GM10248 (cell line): ENCODE results near the gene DLG4.
A peak's percentile ranks its signal among the peaks of the same experiment; 100 is the strongest.
"Not testable (repeated sequence)": the region's sequence is repeated elsewhere in the genome, so short reads cannot be mapped to it uniquely, and the experiment has no call there.

Experiments
- CTCF ChIA-PET: fragments of 300-600 bp; sonication (Branson Sonifier 250); formaldehyde crosslinking; extraction: SDS; loops from one replicate; lab custom pipeline; 2021; ENCODE audit warnings: antibody characterized with exemption; lab: Yijun Ruan, JAX
- POLR2A ChIA-PET: fragments of 350-650 bp; sonication (Branson Sonifier 250); formaldehyde crosslinking; extraction: SDS; loops from one replicate; lab custom pipeline; 2020; ENCODE audit warnings: antibody characterized with exemption; lab: Yijun Ruan, JAX
- DNase-seq: peaks from one replicate; pipeline ENCODE4 v3.0.0; 2012; ENCODE audit errors: extremely low spot score
- TF ChIP-seq, protein P1 (sequence below): IDR thresholded peaks from 2 replicates; pipeline ENCODE4 v1.5.1; 2012; ENCODE audit warnings: mild to moderate bottlenecking, low read depth; ENCODE audit errors: extremely low read depth, missing control alignments, control extremely low read depth

Gene DLG4

DNA sequence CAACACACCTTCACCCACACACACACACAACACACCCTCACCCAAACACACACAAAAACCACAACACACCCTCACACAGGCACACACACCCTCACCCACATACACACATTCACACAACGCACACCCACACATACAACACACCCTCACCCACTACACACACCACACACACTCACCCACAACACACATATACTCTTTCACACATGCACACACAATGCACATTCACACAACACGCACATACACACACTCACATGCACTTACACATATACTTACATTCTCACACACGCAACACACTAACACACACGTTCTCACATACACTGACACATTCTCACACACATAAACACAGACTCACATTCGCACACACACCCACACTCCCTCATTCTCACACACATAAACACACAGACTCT is 44.3 kb downstream of the DLG4 start:
- POLR2A ChIA-PET: no interaction called here
- no peak for DNase-seq
- TF ChIP-seq, protein P1, sequence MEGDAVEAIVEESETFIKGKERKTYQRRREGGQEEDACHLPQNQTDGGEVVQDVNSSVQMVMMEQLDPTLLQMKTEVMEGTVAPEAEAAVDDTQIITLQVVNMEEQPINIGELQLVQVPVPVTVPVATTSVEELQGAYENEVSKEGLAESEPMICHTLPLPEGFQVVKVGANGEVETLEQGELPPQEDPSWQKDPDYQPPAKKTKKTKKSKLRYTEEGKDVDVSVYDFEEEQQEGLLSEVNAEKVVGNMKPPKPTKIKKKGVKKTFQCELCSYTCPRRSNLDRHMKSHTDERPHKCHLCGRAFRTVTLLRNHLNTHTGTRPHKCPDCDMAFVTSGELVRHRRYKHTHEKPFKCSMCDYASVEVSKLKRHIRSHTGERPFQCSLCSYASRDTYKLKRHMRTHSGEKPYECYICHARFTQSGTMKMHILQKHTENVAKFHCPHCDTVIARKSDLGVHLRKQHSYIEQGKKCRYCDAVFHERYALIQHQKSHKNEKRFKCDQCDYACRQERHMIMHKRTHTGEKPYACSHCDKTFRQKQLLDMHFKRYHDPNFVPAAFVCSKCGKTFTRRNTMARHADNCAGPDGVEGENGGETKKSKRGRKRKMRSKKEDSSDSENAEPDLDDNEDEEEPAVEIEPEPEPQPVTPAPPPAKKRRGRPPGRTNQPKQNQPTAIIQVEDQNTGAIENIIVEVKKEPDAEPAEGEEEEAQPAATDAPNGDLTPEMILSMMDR: no peak
- CTCF ChIA-PET: no interaction called here

DNA sequence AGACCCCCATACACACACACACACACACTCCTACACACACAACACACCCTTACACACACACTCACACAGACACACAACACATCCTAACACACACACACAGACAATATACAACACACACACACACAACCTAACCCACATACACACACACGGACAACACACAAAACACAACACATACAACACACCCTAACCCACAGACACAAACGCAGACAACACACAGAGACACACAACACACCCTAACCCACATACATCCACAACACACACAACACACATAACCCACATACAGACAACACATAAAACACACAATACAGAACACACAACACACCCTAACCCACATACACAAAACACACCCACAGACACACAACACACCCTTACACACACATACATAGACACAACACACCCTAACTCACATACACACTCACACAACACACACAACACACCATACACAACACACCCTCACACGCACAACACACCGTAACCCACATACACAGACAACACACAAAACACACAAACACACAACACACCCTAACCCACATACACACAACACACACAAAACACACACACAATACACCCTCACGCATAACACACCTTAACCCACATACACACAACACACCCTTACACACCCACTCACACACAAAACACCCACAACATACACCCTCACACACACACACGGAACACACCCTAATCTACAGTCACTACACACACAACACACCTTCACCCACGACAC is 44.9 kb downstream of the DLG4 start:
- CTCF ChIA-PET: no interaction called here
- POLR2A ChIA-PET: no interaction called here
- DNase-seq: no peak
- TF ChIP-seq, protein P1: no peak

DNA sequence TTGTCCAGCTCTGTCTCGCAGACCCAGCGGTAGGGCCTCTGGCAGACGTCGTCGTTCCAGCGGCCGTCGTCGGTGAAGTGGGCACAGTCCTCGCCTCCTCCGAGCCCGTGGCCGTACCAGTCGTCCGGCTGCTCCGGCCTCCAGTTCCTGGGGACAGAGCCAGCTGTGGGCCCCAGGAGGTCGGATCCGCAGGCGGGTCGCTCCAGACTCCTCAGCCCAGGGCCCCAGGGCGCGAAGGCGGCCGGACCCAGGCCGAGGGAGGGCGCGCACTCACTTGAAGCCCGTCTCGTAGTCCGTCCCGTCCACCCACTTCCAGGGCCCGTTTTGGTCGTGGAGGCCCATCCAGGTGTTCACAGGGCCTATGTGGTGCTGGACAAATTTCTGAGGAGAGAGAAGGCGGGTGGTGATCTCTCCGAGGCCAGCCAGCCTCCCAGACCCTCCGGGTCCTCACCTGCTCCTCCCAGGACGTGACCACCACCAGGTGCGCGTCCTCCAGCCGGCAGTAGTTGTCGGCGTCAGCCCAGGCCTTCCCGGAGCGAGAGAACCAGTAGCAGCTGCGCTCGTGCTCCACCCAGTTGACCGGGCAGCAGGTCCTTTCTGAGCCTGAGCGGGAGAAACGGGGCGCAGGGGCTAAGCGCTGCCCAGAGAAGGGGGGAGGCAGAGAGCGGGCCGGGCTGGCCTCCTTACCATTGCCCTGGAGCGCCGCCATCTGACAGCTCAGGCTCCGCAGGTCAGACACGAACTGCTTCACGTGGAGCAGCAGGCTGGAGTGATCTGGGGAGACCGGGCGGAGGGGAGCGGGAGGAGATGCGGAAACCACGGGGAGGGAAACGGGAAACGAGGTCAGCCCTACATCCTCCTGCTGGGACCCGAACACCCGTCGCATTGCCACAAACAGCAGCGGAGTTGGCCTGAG is 45.7 kb downstream of the DLG4 start:
- CTCF ChIA-PET: no interaction called here
- POLR2A ChIA-PET: no interaction called here
- TF ChIP-seq, protein P1: peak; percentile 17
- peak; percentile 49 for DNase-seq

DNA sequence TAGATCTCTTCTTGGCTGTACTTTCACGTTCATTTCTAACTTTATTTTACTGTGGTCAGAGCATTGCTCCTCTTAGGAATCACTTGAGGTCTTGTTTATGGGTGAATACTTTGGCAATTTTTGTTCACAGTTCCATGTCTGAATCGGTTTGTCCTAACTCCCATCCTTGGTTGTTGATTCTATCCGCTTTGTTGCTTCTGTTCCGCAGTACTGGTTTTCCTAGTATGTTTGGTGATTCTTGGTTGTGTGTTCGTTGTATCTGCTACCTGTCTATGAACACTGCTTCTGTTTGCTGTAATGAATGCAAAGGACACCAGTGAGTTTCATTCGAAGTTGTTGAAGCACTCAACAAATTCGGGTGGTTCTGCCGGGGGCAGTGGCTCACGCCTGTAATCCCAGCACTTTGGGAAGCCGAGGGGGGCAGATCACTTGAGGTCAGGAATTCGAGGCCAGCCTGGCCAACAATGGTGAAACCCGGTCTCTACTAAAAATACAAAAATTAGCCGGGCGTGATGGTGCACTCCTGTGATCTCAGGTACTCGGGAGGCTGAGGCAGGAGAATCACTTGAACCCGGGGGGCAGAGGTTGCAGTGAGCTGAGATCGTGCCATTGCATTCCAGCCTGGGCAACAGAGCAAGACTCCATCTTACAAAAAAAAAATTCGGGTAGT is 47.0 kb downstream of the DLG4 start:
- CTCF ChIA-PET, DNase-seq, POLR2A ChIA-PET: not testable (repeated sequence)

DNA sequence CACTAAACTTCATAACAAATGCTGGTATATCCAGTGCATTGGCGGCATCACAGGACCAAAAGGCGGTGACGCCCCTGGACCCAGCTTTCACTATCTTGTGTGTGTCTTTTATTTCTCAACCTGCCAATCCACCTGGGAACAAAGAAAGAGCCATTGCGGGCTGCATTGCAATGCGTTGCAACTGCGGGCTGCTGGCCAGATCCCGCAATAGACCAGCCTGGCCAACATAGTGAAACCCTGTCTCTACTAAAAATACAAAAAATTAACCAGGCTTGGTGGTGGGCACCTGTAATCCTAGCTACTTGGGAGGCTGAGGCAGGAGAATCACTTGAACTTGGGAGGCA is 50.1 kb downstream of the DLG4 start:
- POLR2A ChIA-PET, DNase-seq: not testable (repeated sequence)
- CTCF ChIA-PET: interaction anchor here (1.3 kb wide), 1 partner anchor 118 kb away, joined by 3 read pairs; no protein-coding TSS in a partner anchor

DNA sequence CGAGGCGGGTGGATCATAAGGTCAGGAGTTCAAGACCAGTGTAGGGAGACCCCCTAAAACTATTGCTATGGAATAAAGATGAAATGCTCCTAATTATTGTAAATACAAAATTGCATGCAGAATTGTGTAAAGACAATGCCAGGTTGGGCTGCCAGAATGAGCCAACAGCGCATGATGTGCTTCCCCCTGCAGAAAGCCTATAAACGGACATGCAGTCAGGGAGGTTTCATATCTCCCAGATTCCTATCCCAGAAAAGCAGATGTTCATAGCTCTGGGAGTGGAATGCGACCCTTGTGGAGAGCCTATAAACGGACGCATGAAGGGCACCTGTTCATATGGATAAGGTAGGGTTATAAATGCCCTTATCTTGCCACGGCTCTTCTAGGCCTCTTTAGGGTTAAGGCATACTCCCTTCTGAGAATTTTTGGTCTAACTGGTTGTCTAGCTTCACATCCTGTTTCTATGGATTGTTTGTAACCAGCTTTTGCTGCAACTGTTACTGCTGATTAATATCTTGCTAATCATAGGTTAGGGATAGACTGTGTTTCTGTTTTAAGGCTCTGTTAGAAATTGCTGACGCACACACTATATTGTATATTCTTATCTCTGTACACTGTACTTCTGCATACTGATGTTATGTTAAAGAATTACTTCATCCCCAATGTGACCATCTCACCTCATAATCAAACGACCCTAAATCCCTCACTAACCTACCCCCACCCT is 50.6 kb downstream of the DLG4 start:
- CTCF ChIA-PET: interaction anchor here (1.3 kb wide), 1 partner anchor 118 kb away, joined by 3 read pairs; no protein-coding TSS in a partner anchor
- POLR2A ChIA-PET, DNase-seq: not testable (repeated sequence)

DNA sequence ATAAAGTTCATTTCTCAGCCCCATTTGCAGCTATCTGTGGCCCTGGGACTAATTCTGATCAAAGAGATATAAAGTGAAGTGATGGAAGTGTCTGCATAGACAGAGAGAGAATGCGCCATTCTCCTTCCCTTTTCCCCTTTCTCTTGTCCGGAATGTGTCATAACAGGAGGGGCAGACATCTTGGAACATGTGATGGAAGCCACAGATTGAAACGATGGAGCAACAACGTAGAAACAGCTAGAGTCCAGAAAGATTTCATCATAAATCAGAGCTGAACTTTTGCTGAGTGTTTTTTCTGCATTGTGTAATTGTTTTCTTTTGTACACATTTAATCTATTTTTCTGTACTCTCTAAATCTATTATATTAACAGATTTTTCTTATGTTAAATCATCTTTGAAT is 51.8 kb downstream of the DLG4 start:
- TF ChIP-seq, protein P1: no peak
- ChIA-PET CTCF (interaction anchor here (1.8 kb wide), 1 partner anchor 10 kb away, joined by 8 read pairs; no protein-coding TSS in a partner anchor), POLR2A (no interaction called here)
- DNase-seq: no peak
